SJCRH30 (cell line): ENCODE data around the gene PPP1R3D. TPM values are rescaled to one million over a fixed set of nuclear protein-coding genes. Genes with fewer than 3 reads are reported as not detected.
A peak's percentile ranks its signal among the peaks of the same experiment; 100 is the strongest.

Source experiments
- DNase-seq, 2 experiments: peaks; one replicate each; pipeline ENCODE4 v3.0.0-alpha.2; 2015 to 2020
- H3K27ac ChIP-seq: fragments of 250-450 bp; sonication (Bioruptor Pico); 2 replicates; pipeline ENCODE4 v1.5.1; 2020; ENCODE audit warnings: mild to moderate bottlenecking, moderate library complexity
- H3K27me3 ChIP-seq: fragments of 250-450 bp; sonication (Bioruptor Pico); 2 replicates; pipeline ENCODE4 v1.5.1; 2020; ENCODE audit warnings: mild to moderate bottlenecking, moderate library complexity
- H3K36me3 ChIP-seq: fragments of 250-450 bp; sonication (Bioruptor Pico); 2 replicates; pipeline ENCODE4 v1.5.1; 2020; ENCODE audit warnings: mild to moderate bottlenecking, moderate library complexity
- H3K4me1 ChIP-seq: fragments of 250-450 bp; sonication (Bioruptor Pico); 2 replicates; pipeline ENCODE4 v1.5.1; 2020; ENCODE audit warnings: mild to moderate bottlenecking, moderate library complexity
- H3K4me3 ChIP-seq: fragments of 250-450 bp; sonication (Bioruptor Pico); 2 replicates; pipeline ENCODE4 v1.5.1; 2020; ENCODE audit warnings: mild to moderate bottlenecking, moderate library complexity
- H3K9me3 ChIP-seq: fragments of 250-450 bp; sonication (Bioruptor Pico); replicated peaks from 2 replicates; pipeline ENCODE4 v1.5.1; 2020; ENCODE audit warnings: mild to moderate bottlenecking, moderate library complexity
- total RNA-seq: library from RNA; depleted of rRNA; stranded (reverse); fragments of >200 nt; shearing (Covaris generic); gene quantifications from 2 replicates; pipeline ENCODE4 v1.2.3, GENCODE V29; 2014

Gene PPP1R3D
- total RNA-seq, 1 experiment from 2014 or later: 4.7 TPM

- Histone ChIP-seq H3K27ac (no peak overlapping the region), H3K4me3 (peak overlapping the region; percentile 68), H3K36me3 (peaks cover 20% of the 10 kb centered on the region), H3K27me3 (no peaks in the 10 kb centered on the region), H3K9me3 (no peaks in the 10 kb centered on the region), H3K4me1 (peaks cover 15% of the 10 kb centered on the region; the same call in 1 of the 2 replicates)
- DNase-seq: no peak
Observed at GRCh38 chr20:59939052-59939878, 840 bp downstream of the PPP1R3D start.

GRCh38 chr20:59938696-59939051 lies 1.4 kb downstream of the PPP1R3D start:
- no peak overlapping the region for H3K4me3 ChIP-seq
- H3K36me3 ChIP-seq: peaks cover 16% of the 10 kb centered on the region
- no peaks in the 10 kb centered on the region for H3K9me3 ChIP-seq
- no peaks in the 10 kb centered on the region for H3K27me3 ChIP-seq
- peak in 1 of 2 experiments; percentile 19 for DNase-seq
- H3K27ac ChIP-seq: no peak overlapping the region
- peaks cover 15% of the 10 kb centered on the region; the same call in 1 of the 2 replicates for H3K4me1 ChIP-seq

GRCh38 chr20:59938221-59938620 lies 1.9 kb downstream of the PPP1R3D start:
- no peaks in the 10 kb centered on the region for H3K27me3 ChIP-seq
- no peak overlapping the region for H3K27ac ChIP-seq
- peak in 1 of 2 experiments; percentile 35 for DNase-seq
- peaks cover 15% of the 10 kb centered on the region; the same call in 1 of the 2 replicates for H3K4me1 ChIP-seq
- H3K9me3 ChIP-seq: no peaks in the 10 kb centered on the region
- H3K36me3 ChIP-seq: peaks cover 11% of the 10 kb centered on the region
- H3K4me3 ChIP-seq: no peak overlapping the region

GRCh38 chr20:59937150-59937549 lies 3.0 kb downstream of the PPP1R3D start:
- Histone ChIP-seq H3K27ac (no peak overlapping the region), H3K9me3 (no peaks in the 10 kb centered on the region), H3K36me3 (peaks cover under 1% of the 10 kb centered on the region; the same call in 1 of the 2 replicates), H3K4me1 (peaks cover 15% of the 10 kb centered on the region; the same call in 1 of the 2 replicates), H3K27me3 (no peaks in the 10 kb centered on the region), H3K4me3 (no peak overlapping the region)
- no peak for DNase-seq

GRCh38 chr20:59936409-59936808 lies 3.7 kb downstream of the PPP1R3D start:
- no peak overlapping the region for H3K4me3 ChIP-seq
- no peaks in the 10 kb centered on the region for H3K9me3 ChIP-seq
- no peak overlapping the region for H3K27ac ChIP-seq
- H3K36me3 ChIP-seq: no peaks in the 10 kb centered on the region
- no peaks in the 10 kb centered on the region for H3K27me3 ChIP-seq
- DNase-seq: no peak
- H3K4me1 ChIP-seq: peaks cover 8% of the 10 kb centered on the region; the same call in 1 of the 2 replicates

GRCh38 chr20:59935457-59936185 lies 4.5 kb downstream of the PPP1R3D start:
- no peak for DNase-seq
- Histone ChIP-seq H3K27ac (no peak overlapping the region), H3K27me3 (no peaks in the 10 kb centered on the region), H3K4me1 (0 out of 2 replicates have a peak, but pooled peaks cover 6% of the 10 kb centered on the region), H3K9me3 (no peaks in the 10 kb centered on the region), H3K36me3 (no peaks in the 10 kb centered on the region), H3K4me3 (no peak overlapping the region)

GRCh38 chr20:59933849-59934585 lies 6.1 kb downstream of the PPP1R3D start:
- no peak overlapping the region for H3K4me3 ChIP-seq
- no peaks in the 10 kb centered on the region for H3K36me3 ChIP-seq
- H3K27me3 ChIP-seq: no peaks in the 10 kb centered on the region
- no peak for DNase-seq
- no peaks in the 10 kb centered on the region for H3K9me3 ChIP-seq
- no peak overlapping the region for H3K27ac ChIP-seq
- H3K4me1 ChIP-seq: 0 out of 2 replicates have a peak, but pooled peaks cover 6% of the 10 kb centered on the region

- H3K27ac ChIP-seq: no peak within 1 kb of the TSS
Observed at GRCh38 chr20:59933296-59933848, 6.7 kb downstream of the PPP1R3D start, which contains the start of gene SYCP2. SYCP2 (minus strand) TSS chr20:59933637; CDS start chr20:59922413, 11,224 bp downstream.

GRCh38 chr20:59932616-59933295 lies 7.3 kb downstream of the PPP1R3D start:
- H3K9me3 ChIP-seq: no peaks in the 10 kb centered on the region
- H3K4me3 ChIP-seq: no peak overlapping the region
- no peaks in the 10 kb centered on the region for H3K36me3 ChIP-seq
- H3K27ac ChIP-seq: no peak overlapping the region
- no peak for DNase-seq
- 0 out of 2 replicates have a peak, but pooled peaks cover under 1% of the 10 kb centered on the region for H3K4me1 ChIP-seq
- H3K27me3 ChIP-seq: no peaks in the 10 kb centered on the region

More at GRCh38 chr20:59933296-59933848, 6.7 kb downstream of the PPP1R3D start, which contains the start of gene SYCP2:
- no peaks in the 10 kb centered on the region for H3K36me3 ChIP-seq
- H3K27me3 ChIP-seq: no peaks in the 10 kb centered on the region
- H3K4me3 ChIP-seq: no peak within 1 kb of the TSS
- 0 out of 2 replicates have a peak, but pooled peaks cover 6% of the 10 kb centered on the region for H3K4me1 ChIP-seq
- no peak for DNase-seq
- no peaks in the 10 kb centered on the region for H3K9me3 ChIP-seq

- no peak overlapping the region for H3K27ac ChIP-seq
- DNase-seq: no peak
- no peaks in the 10 kb centered on the region for H3K27me3 ChIP-seq
- H3K4me3 ChIP-seq: no peak overlapping the region
- no peaks in the 10 kb centered on the region for H3K9me3 ChIP-seq
- H3K36me3 ChIP-seq: no peaks in the 10 kb centered on the region
- no peaks in the 10 kb centered on the region for H3K4me1 ChIP-seq
Observed at GRCh38 chr20:59931511-59932312, 8.4 kb downstream of the PPP1R3D start.

- DNase-seq: peak in 1 of 2 experiments; percentile 29
- no peaks in the 10 kb centered on the region for H3K36me3 ChIP-seq
- H3K9me3 ChIP-seq: no peaks in the 10 kb centered on the region
- no peaks in the 10 kb centered on the region for H3K27me3 ChIP-seq
- H3K4me1 ChIP-seq: no peaks in the 10 kb centered on the region
- H3K27ac ChIP-seq: no peak overlapping the region
- no peak overlapping the region for H3K4me3 ChIP-seq
Observed at GRCh38 chr20:59925899-59926298, 14.2 kb downstream of the PPP1R3D start.

- Histone ChIP-seq H3K4me3 (no peak overlapping the region), H3K9me3 (no peaks in the 10 kb centered on the region), H3K27ac (no peak overlapping the region), H3K27me3 (no peaks in the 10 kb centered on the region), H3K36me3 (no peaks in the 10 kb centered on the region), H3K4me1 (no peaks in the 10 kb centered on the region)
- no peak for DNase-seq
Observed at GRCh38 chr20:59925359-59925758, 14.7 kb downstream of the PPP1R3D start.

GRCh38 chr20:59923514-59923913 lies 16.6 kb downstream of the PPP1R3D start:
- Histone ChIP-seq H3K9me3 (no peaks in the 10 kb centered on the region), H3K4me1 (no peaks in the 10 kb centered on the region), H3K27me3 (no peaks in the 10 kb centered on the region)

More at GRCh38 chr20:59923514-59923913, 16.6 kb downstream of the PPP1R3D start:
- Histone ChIP-seq H3K36me3 (no peaks in the 10 kb centered on the region), H3K4me3 (no peak overlapping the region), H3K27ac (no peak overlapping the region)
- no peak for DNase-seq
